Esophagus squamous epithelium (tissue), 4 donors: Measurements from ENCODE around the gene FEM1B.

ENCODE experiments used
- CTCF ChIP-seq, 6 experiments: fragments of 450-650 bp in 4 of 6; fragments of 200-600 bp in 2 of 6; sonication (generic) in 2 of 6; IDR thresholded peaks; one replicate each; pipeline ENCODE4 v1.5.1; 2016 to 2019; ENCODE audit warnings: antibody characterized with exemption in 6 of 6, mild to moderate bottlenecking in 4 of 6, moderate library complexity in 4 of 6
- POLR2A ChIP-seq, 4 donors: fragments of 450-650 bp; IDR thresholded peaks; one replicate each; pipeline ENCODE4 v1.6.1; 2017; ENCODE audit warnings: antibody characterized with exemption in 4 of 4, mild to moderate bottlenecking in 4 of 4, moderate library complexity in 3 of 4

- TF ChIP-seq CTCF (IDR thresholded peaks at IDR 0.05), result no peak
- no peak for TF ChIP-seq POLR2A (IDR thresholded peaks at IDR 0.05)
Measured at GRCh38 chr15:68318008-68318835, 40.7 kb downstream of the FEM1B start.
